Duodenal mucosa (tissue), 2 donors: ENCODE data around the gene HECTD1.
"Not testable (repeated sequence)": the region's sequence is repeated elsewhere in the genome, so short reads cannot be mapped to it uniquely, and the experiment has no call there.

Source experiments
- H3K27ac ChIP-seq: one replicate; pipeline ENCODE4 v1.7.0; 2013; ENCODE audit warnings: low read depth, low read length
- H3K27me3 ChIP-seq, 2 donors: one replicate each; pipeline ENCODE4 v1.7.0; 2013; ENCODE audit warnings: low read length in 2 of 2, control low read depth in 1 of 2; ENCODE audit not compliant: insufficient read depth in 2 of 2, control insufficient read depth in 1 of 2
- H3K36me3 ChIP-seq, 2 donors: one replicate each; pipeline ENCODE4 v1.7.0; 2013; ENCODE audit warnings: low read length in 2 of 2, control low read depth in 1 of 2; ENCODE audit not compliant: insufficient read depth in 2 of 2, control insufficient read depth in 1 of 2
- H3K4me1 ChIP-seq, 2 donors: one replicate each; pipeline ENCODE4 v1.7.0; 2013; ENCODE audit warnings: low read length in 2 of 2, control low read depth in 1 of 2; ENCODE audit not compliant: insufficient read depth in 2 of 2, control insufficient read depth in 1 of 2
- H3K4me3 ChIP-seq, 2 donors: one replicate each; pipeline ENCODE4 v1.7.0; 2013; ENCODE audit warnings: low read length in 2 of 2, low read depth in 1 of 2
- H3K9ac ChIP-seq, 2 donors: one replicate each; pipeline ENCODE4 v1.7.0; 2013; ENCODE audit warnings: low read length in 2 of 2, low read depth in 1 of 2
- H3K9me3 ChIP-seq, 2 donors: one replicate each; pipeline ENCODE4 v1.7.0; 2013; ENCODE audit warnings: low read length in 2 of 2, control low read depth in 1 of 2; ENCODE audit not compliant: control insufficient read depth in 1 of 2

The HECTD1 gene

GRCh38 chr14:31207287-31207754, 272 bp downstream of the HECTD1 start:
- H3K9ac ChIP-seq, result peak overlapping the region; percentile 91 to 95
- peak overlapping the region; percentile 100 for H3K27ac ChIP-seq
- peak overlapping the region; percentile 86 to 87 for H3K4me3 ChIP-seq
- H3K36me3 ChIP-seq, result peaks cover 0 to 9% of the 10 kb centered on the region in 2 donors
- H3K4me1 ChIP-seq, result peaks cover 10 to 19% of the 10 kb centered on the region in 2 donors
- no peaks in the 10 kb centered on the region for H3K9me3 ChIP-seq
- no peaks in the 10 kb centered on the region for H3K27me3 ChIP-seq

GRCh38 chr14:31206536-31207286, 882 bp downstream of the HECTD1 start:
- no peaks in the 10 kb centered on the region for H3K9me3 ChIP-seq
- peak overlapping the region; percentile 86 to 87 for H3K4me3 ChIP-seq
- H3K36me3 ChIP-seq, result peaks cover 0 to 12% of the 10 kb centered on the region in 2 donors
- peak overlapping the region; percentile 91 to 95 for H3K9ac ChIP-seq
- peak overlapping the region; percentile 100 for H3K27ac ChIP-seq
- H3K27me3 ChIP-seq, result no peaks in the 10 kb centered on the region
- peaks cover 10 to 19% of the 10 kb centered on the region in 2 donors for H3K4me1 ChIP-seq

- H3K36me3 ChIP-seq, result peaks cover 3 to 17% of the 10 kb centered on the region in 2 donors
- H3K27ac ChIP-seq, result peak overlapping the region; percentile 22
- H3K9me3 ChIP-seq, result no peaks in the 10 kb centered on the region
- H3K9ac ChIP-seq, result peak overlapping the region; percentile 91 to 95
- H3K27me3 ChIP-seq, result no peaks in the 10 kb centered on the region
- H3K4me3 ChIP-seq, result peak overlapping the region; percentile 86 to 87
- peaks cover 10 to 19% of the 10 kb centered on the region in 2 donors for H3K4me1 ChIP-seq
These were observed 1.7 kb downstream of the HECTD1 start for GRCh38 chr14:31205681-31206535.

GRCh38 chr14:31204593-31205534, 2.7 kb downstream of the HECTD1 start:
- peaks cover 10 to 19% of the 10 kb centered on the region in 2 donors for H3K4me1 ChIP-seq

GRCh38 chr14:31203899-31204592, 3.5 kb downstream of the HECTD1 start:
- not testable (repeated sequence) for H3K9ac ChIP-seq, H3K27me3 ChIP-seq, H3K27ac ChIP-seq, H3K9me3 ChIP-seq, H3K4me3 ChIP-seq
- peaks cover 7 to 17% of the 10 kb centered on the region in 2 donors for H3K4me1 ChIP-seq
- peaks cover 4 to 17% of the 10 kb centered on the region in 2 donors for H3K36me3 ChIP-seq

More at GRCh38 chr14:31204593-31205534, 2.7 kb downstream of the HECTD1 start:
- Histone ChIP-seq H3K9ac (peak overlapping the region in 1 of 2 donors; percentile 95), H3K4me3 (peak overlapping the region; percentile 86 to 87), H3K36me3 (peaks cover 4 to 17% of the 10 kb centered on the region in 2 donors), H3K27ac (no peak overlapping the region), H3K27me3 (no peaks in the 10 kb centered on the region), H3K9me3 (no peaks in the 10 kb centered on the region)

GRCh38 chr14:31203414-31203742, 4.2 kb downstream of the HECTD1 start:
- H3K27ac ChIP-seq, result no peak overlapping the region
- no peaks in the 10 kb centered on the region for H3K27me3 ChIP-seq
- no peaks in the 10 kb centered on the region for H3K9me3 ChIP-seq
- no peak overlapping the region for H3K4me3 ChIP-seq
- H3K4me1 ChIP-seq, result peaks cover under 1 to 10% of the 10 kb centered on the region in 2 donors
- peaks cover 4 to 17% of the 10 kb centered on the region in 2 donors for H3K36me3 ChIP-seq
- no peak overlapping the region for H3K9ac ChIP-seq

GRCh38 chr14:31201111-31201510, 6.5 kb downstream of the HECTD1 start:
- Histone ChIP-seq H3K4me1 (peaks cover 0 to 4% of the 10 kb centered on the region in 2 donors), H3K27ac (no peak overlapping the region), H3K36me3 (peaks cover 4 to 17% of the 10 kb centered on the region in 2 donors), H3K9ac (no peak overlapping the region), H3K9me3 (no peaks in the 10 kb centered on the region), H3K27me3 (no peaks in the 10 kb centered on the region), H3K4me3 (no peak overlapping the region)

- no peaks in the 10 kb centered on the region for H3K9me3 ChIP-seq
- H3K27me3 ChIP-seq, result no peaks in the 10 kb centered on the region
- peaks cover 4 to 17% of the 10 kb centered on the region in 2 donors for H3K36me3 ChIP-seq
- H3K4me1 ChIP-seq, result peaks cover 0 to 1% of the 10 kb centered on the region in 2 donors
- H3K4me3 ChIP-seq, result no peak overlapping the region
- no peak overlapping the region for H3K9ac ChIP-seq
- no peak overlapping the region for H3K27ac ChIP-seq
These were observed 6.9 kb downstream of the HECTD1 start for GRCh38 chr14:31200702-31200990.

- Histone ChIP-seq H3K27ac (no peak overlapping the region), H3K27me3 (no peaks in the 10 kb centered on the region), H3K9ac (no peak overlapping the region), H3K4me3 (no peak overlapping the region), H3K36me3 (peaks cover 4 to 15% of the 10 kb centered on the region in 2 donors), H3K9me3 (no peaks in the 10 kb centered on the region), H3K4me1 (peaks cover 0 to 4% of the 10 kb centered on the region in 2 donors)
These were observed 9.9 kb downstream of the HECTD1 start for GRCh38 chr14:31197671-31198070.
